RWPE1 (cell line): Measurements from ENCODE around the gene ZNF346.

Experiments used
- CTCF ChIA-PET: fragments of 350-600 bp; sonication (Branson Sonifier 250); formaldehyde crosslinking; extraction: SDS; loops from one replicate; lab custom pipeline; 2021; lab: Yijun Ruan, JAX
- POLR2A ChIA-PET: fragments of 400-600 bp; formaldehyde crosslinking; extraction: SDS; loops from one replicate; lab custom pipeline; 2020; ENCODE audit warnings: antibody characterized with exemption; ENCODE audit not compliant: low non-redundant PET; lab: Yijun Ruan, JAX
- DNase-seq: peaks from one replicate; pipeline ENCODE4 v3.0.0; 2012; ENCODE audit warnings: low spot score
- H3K27ac ChIP-seq: fragments of 450-650 bp; 2 replicates; pipeline ENCODE4 v1.5.1; 2017
- TF ChIP-seq, protein P1 (sequence below): fragments of 450-650 bp; conservative IDR thresholded peaks from 2 replicates; pipeline ENCODE4 v1.5.1; 2017; ENCODE audit warnings: low read depth, mild to moderate bottlenecking

Gene ZNF346

DNA sequence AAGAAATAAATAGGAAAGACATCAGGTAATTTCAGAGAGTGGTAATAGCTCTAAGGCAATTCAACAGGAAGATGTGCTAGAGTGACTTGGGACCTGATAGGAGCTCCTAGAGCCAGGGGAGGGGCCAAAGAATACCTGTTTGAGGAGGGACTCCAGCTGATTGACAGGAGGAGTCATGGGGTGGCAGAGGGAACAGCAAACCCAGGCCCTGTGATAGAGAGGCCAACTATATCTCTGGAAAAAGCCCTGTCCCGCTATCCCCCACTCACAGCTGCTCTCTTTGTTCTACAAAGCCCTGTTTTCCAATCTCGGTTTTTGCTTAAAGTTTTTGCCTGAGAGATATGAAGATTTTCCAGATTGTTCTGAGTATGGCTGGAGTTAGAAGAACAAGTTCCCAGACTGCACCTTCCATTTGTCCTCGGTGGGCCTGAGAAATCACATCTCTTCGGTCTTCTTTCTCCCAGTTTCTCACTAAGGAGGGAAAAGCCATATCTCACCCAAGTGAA lies 102.0 kb downstream of the ZNF346 start:
- ChIA-PET CTCF (interaction anchor here (0.6 kb wide), 1 partner anchor 15 kb away, joined by 3 read pairs; no protein-coding TSS in a partner anchor), POLR2A (no interaction called here)
- H3K27ac ChIP-seq, result no peak overlapping the region
- TF ChIP-seq, protein P1, sequence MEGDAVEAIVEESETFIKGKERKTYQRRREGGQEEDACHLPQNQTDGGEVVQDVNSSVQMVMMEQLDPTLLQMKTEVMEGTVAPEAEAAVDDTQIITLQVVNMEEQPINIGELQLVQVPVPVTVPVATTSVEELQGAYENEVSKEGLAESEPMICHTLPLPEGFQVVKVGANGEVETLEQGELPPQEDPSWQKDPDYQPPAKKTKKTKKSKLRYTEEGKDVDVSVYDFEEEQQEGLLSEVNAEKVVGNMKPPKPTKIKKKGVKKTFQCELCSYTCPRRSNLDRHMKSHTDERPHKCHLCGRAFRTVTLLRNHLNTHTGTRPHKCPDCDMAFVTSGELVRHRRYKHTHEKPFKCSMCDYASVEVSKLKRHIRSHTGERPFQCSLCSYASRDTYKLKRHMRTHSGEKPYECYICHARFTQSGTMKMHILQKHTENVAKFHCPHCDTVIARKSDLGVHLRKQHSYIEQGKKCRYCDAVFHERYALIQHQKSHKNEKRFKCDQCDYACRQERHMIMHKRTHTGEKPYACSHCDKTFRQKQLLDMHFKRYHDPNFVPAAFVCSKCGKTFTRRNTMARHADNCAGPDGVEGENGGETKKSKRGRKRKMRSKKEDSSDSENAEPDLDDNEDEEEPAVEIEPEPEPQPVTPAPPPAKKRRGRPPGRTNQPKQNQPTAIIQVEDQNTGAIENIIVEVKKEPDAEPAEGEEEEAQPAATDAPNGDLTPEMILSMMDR, result no peak
- DNase-seq, result no peak

DNA sequence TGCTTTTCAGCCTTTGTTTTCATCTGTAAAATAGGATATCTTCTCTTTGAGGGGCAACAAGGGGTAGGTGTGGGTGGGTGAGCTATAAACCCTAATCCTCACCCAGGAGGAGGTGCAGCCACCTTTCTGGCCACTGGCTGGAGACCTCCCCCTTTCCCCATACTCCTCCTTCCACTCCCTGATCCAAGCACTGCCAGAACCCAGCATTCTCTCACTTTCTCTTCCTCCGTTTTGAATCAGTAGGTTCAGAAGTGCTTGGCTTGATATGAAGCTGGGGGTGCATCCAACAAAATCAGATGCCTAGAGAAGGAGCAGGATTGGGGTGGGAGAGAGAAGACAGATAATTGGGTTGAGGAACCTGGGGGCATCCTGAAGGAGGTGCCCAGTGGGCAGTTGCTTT lies 104.3 kb downstream of the ZNF346 start:
- DNase-seq, result no peak
- ChIA-PET POLR2A (no interaction called here), CTCF (interaction anchor here (0.7 kb wide), 1 partner anchor 711 kb away, joined by 3 read pairs; no protein-coding TSS in a partner anchor)
- TF ChIP-seq, protein P1, result no peak
- H3K27ac ChIP-seq, result no peak overlapping the region

DNA sequence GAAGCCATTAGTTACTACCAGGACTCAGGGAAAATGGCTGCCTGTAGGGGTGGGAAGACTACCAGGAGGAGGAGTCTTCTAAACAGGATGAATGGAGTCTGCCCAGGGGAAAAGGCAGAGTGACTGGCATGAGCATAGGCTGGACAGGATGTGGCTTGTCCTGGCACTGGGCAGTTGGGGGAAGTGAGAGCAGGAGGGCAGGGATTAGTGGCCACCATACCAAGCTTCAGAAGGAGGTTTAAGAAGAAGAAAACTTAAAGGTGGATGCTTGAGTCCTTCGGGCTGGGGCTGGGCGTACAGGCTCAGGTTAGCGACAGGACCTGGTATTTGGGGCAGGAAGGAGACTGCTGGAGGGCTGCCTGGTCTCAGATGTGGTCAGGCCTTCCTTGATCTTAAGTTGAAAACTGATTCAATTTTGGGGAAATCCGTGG lies 106.1 kb downstream of the ZNF346 start:
- no peak overlapping the region for H3K27ac ChIP-seq
- CTCF ChIA-PET, result interaction anchor here (1.0 kb wide), 2 partner anchors 15 to 142 kb away, joined by 3 read pairs; no protein-coding TSS in a partner anchor
- DNase-seq, result no peak
- TF ChIP-seq, protein P1, result no peak
- POLR2A ChIA-PET, result no interaction called here

DNA sequence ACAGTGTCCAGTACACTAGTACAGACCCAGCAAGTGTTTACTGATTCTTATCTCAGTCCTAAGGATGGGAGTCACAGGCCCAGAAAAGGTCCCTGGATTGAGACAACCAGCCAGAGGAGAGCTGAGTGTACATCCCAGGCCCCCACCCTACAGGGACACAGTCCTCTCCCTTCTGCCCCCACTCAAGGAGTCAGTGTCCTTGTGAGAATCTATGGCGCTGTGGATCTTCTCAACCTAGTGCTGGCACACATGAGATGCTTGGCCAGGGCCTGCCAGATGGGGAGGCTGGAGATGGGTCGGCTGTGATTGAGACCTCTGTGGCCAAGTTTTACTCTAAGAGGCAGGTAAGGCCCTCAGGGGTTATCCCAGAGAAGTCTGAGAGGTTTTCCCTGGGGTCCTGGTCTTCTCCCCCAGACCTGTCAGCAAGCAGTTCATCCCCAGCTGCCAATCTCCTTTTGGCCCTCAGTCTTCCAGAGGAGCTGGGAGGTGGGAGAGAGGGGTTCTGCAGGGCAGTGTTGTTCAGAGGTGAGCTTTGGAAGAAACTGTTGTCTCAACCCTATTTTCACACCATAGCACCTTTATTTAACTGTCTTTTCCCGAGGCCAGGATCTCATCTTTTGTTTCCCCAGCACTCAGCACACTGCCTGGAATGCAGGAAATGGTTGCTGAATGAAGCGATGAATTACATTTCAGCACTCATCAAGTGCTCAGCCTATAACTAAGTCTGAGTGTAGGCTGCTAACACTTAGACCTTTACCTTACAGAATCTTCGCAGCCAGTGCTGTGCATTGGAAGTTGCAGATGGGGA lies 107.9 kb downstream of the ZNF346 start:
- ChIA-PET POLR2A (interaction anchor here (0.6 kb wide), 1 partner anchor 259 kb away, joined by 3 read pairs; no protein-coding TSS in a partner anchor), CTCF (interaction anchor here (0.7 to 1.0 kb wide), 3 partner anchors 11 to 273 kb away, joined by 3 to 4 read pairs (median 3); no protein-coding TSS in a partner anchor)
- TF ChIP-seq, protein P1, result no peak
- peak overlapping the region; percentile 53 for H3K27ac ChIP-seq
- no peak for DNase-seq
